ENCODE measurements around the gene THBS3.

GRCh38 chr1:155255243-155256007 is 47.7 kb upstream of the THBS3 start, which contains the start of gene ENTREP3:
- TF ChIP-seq CTCF (IDR thresholded peaks at IDR 0.05; ENCODE audit: poor library complexity) (no peak), EZH2 (IDR thresholded peaks at IDR 0.05; ENCODE audit: borderline replicate concordance) (no peak)
